ENCODE data around the gene SETDB1.

SETDB1 gene

DNA sequence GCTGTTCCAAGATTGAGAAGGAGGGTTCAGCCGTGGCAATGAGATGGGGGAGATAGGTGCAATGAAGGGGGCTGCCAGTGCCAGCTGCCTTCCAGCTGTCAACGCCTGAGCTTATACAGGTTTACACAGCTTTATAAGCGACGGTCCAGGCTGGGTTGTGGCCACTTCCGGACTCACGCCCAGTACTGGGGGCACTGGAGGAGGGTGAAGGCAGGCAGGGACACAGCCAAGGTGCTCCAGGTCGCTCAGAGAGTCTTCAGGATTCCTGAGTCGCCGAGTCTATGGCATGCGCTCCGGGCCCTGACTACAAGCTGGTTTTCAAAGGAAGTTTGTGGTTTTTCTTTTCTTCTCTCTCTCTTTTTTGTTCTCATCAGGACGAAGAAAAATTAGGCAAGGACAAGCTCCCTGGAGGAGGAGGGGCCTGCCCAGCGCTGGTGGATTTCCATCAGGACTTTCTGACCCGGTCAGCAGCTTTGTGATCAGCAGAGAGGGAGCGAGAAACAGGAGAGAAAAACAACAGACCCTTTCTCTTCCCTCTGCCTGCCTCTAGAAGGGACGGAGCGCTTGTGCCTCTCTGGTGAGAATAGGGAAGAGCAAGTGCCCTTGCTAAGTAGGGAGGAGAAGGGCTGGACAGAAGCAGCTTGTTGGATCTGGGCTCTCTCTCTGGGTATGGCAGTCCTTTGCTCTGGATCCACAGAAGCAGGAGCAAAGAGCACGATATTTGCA is 80.3 kb downstream of the SETDB1 start, which contains the start of gene MINDY1:
TSS of gene MINDY1 (minus strand) at position 576 of the 726 bp plus-strand sequence. CDS start 4,285 bp downstream, outside the sequence.
- peak; percentile 66 for DNase-seq

DNA sequence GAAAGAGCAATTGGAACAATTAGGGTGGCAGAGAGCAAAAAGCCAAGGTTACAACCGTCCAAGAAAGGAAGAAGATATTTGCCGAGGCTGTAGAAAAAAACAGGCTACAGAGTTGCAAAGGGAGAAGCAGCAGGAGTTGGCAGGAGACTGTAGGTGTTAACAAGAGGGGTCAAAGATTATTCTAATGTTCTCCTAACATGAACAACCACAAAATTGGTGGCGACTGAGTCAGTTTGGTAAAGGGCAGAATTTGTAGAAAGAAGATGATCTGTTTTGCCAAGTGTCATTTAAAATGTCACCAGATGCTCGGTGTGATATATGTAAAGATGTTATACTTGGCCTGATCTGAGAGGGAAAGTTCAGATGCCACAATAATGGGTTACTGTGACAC is 81.7 kb downstream of the SETDB1 start:
- DNase-seq, result no peak

DNA sequence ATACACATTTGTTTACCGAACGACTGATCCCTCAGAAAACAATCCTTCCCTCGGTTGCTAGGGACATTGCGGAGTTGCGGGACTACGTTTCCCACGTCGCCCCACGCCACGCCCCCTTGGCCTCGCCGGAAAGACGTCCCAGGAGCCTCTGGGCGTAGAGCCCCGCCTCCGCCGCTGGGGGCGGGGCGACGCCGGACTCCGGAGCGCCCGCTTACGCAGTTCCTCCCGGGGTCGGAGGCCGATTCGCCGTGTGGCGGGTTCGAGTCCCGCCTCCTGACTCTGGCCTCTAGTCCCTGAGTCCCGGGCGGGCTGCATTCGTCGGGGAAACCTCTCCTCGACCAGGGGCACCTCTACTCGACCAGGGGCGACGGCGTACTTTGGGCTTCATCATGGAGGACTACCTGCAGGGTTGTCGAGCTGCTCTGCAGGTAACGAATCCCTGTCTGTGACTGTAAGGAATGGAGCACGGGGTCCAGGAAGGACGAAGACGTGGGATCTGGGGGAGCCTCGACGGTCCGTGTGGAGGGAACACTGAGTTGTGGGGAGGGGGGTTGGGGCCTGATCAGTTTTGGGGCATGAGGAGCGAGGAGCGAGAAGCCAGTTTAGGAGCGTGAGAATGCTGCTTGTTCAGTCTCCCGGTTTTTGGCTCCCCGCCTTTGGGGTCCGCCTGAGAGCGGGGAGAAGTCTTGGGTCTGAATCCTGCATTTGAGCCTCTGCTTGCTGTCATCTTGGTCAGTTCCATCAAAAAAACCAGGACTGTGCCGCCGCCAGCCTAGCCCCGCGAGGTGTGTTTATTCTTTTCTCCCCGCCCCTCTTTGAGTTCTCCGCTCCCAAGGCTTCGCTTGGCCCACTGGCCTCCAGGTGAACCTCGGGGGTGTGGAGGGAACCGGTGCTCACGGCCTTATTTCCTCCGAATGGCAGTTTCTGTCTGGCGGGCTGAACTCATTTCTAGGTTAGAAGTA is 82.4 kb downstream of the SETDB1 start, which contains the start of gene PRUNE1:
TSS of gene PRUNE1 (plus strand) at position 206 of the 962 bp plus-strand sequence. CDS start at position 390, 184 bp downstream.
- peak; percentile 83 for DNase-seq

DNA sequence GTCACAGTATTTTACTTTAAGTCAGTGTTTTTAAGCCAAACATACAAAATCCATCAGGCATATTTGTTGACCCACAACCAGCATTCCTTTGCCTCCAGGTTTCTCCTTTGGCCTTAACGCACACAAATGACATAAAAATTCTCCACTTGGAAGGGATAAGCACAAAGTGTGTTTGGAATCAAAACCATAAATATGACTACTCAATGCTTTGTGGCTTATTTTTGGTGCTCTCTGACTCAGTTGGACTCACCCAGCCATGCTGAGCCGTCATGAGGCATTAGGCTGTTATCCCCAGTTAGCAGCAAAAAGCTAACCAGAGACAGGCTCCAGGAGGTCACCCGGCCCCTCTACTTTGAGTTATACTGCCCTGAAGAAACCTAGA is 83.0 kb downstream of the SETDB1 start:
- DNase-seq, result no peak

DNA sequence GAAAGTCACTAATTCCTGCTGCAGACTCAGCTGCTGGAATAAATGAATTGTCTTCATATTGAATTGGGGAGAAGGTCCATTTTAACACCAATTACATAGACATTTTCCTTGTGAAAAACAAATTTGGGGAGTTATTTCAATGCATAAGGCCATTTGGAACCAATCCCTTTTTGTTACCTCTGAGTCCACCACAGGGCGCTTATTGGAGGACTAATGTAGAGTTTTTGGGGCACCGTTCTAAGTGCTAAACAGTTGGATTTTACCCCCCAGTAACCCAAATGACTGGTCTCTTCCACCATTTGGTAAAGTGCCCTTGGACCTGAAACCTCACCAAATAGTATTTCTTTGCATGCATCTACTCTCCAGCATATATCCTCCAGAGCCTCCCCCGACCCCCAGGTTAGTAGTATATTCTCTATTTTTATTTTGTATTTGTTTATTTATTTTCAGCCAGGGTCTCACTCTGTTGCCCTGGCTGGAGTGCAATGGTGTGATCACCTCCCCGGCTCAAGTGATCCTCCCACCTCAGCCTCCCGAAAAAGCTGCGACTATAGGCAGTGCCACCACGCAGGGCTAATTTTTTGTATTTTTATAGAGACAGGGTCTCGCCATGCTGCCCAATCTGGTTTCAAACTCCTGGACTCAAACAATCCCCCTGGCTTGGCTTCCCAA is 83.6 kb downstream of the SETDB1 start:
- no peak for DNase-seq

DNA sequence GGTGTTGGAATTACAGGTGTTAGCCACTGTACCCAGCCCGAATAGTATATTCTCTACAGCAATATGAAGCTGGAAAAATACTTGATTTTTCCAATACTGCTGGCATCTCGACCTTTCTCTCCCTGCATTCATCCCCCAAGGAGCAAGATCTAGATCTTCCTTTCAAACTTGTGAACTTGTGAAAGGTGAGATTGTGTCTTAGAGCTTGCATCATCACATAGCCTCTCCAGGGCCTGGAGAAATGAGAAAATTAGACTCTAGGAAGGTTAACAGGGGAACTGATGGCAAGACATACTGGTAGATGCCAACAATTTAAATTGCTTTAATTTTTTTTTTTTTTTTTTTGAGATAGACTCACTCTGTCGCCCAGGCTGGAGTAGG is 84.2 kb downstream of the SETDB1 start:
- DNase-seq, result no peak

DNA sequence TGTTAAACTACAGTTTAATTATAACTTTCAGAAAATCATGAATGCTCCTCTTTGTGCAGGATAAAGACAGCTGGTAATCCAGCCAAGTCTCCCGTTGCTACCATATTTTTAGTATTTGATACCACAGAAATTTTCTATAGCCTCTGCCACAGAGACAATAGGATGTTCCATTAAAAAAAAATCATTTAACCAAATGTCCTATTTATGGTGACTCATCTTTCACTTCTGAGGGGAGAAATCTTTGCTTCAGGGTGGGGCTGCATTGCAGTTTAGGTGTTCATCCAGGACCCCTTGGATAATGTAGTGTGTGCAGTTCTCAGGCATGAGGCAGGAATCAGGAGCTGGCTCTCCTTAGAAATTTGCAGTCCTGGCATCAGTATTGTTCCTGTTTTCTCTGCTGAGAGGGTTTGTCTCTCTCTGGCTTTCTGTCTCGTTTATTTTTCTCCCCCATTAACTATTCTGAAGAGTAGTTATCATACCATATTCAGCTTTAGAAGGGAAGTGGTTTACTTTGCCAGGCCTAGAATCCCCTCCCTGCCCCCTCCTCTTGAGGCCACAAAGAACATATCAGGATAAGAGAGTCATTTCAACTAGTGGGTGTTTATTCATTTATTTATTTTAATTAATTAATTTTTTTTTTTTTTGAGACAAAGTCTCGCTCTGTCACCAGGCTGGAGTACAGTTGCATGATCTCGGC is 85.1 kb downstream of the SETDB1 start:
- DNase-seq, result no peak

DNA sequence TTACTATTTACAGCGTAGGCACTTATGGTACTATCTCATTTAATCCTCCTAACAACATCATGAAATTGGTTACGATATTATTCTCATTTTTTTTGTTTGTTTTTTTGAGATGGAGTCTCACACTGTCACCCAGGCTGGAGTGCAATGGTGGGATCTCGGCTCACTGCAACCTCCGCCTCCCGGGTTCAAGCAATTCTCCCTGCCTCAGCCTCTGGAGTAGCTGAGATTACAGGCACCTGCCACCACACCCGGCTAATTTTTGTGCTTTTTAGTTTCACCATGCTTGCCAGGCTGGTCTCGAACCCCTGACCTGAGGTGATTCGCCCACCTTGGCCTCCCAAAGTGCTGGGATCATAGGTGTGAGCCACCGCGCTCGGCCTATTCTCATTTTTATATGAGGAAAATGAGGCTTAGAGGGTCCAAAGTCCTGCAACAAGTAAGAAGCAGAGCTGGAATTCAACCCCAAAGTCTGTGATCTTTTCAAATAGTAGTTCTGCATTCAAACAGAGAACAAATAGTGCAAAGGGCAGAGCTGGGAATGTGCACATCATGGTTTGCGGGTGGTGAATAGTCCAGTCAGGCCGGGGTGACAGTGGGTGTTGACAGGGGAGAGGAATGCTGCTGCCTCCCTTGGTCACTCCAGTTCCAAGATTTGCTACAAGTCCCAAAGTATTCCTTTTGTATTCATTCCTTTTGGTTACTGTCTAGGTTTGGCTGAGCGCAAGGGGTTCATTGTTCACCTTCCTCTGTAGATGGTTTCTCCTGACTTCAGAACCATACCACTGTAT is 86.7 kb downstream of the SETDB1 start:
- DNase-seq, result no peak

DNA sequence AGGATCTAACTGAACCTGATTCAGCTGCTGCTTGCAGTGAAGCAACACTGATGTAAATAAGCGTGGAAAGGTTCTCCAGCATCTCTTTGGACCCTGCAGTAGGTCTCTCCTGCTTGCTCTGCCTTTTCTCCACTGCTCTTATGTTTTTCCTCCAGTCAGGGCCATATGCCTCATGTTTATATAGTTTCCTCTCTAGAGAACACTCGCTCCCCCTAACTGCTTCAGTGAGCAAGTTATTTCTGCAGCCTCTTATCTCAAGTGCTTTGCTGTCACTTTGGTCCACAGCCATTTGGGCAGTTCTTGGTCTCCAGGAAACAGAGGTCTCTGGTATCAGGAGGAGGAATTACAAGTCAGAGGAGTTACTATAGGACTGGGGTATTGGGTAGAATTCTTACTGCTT is 87.4 kb downstream of the SETDB1 start:
- DNase-seq, result peak; percentile 22
